Fibroblast of lung (primary cell): ENCODE results near the gene POU2F1. TPM values are rescaled to one million over a fixed set of nuclear protein-coding genes. Genes with fewer than 3 reads are reported as not detected.

Source experiments
- DNase-seq, 2 donors: peaks; one replicate each; pipeline versions ENCODE4 v3.0.0 to v3.0.0-alpha.2; 2010; ENCODE audit warnings: low read depth in 2 of 2
- H2AFZ ChIP-seq: 2 replicates; pipeline ENCODE4 v1.5.1; 2012; ENCODE audit warnings: low read length, control low read depth, inconsistent platforms
- H3K27ac ChIP-seq: 2 replicates; pipeline ENCODE4 v1.5.1; 2011; ENCODE audit warnings: low read length, control low read depth; ENCODE audit not compliant: insufficient read depth
- H3K27me3 ChIP-seq: 2 replicates; pipeline ENCODE4 v1.5.1; 2011; ENCODE audit warnings: mild to moderate bottlenecking, low read length; ENCODE audit not compliant: control insufficient read depth, insufficient read depth
- H3K36me3 ChIP-seq: 2 replicates; pipeline ENCODE4 v1.5.1; 2011; ENCODE audit warnings: low read length; ENCODE audit not compliant: control insufficient read depth, insufficient read depth
- H3K4me1 ChIP-seq: 2 replicates; pipeline ENCODE4 v1.5.1; 2011; ENCODE audit warnings: low read length; ENCODE audit not compliant: control insufficient read depth, insufficient read depth; ENCODE audit errors: extremely low read depth
- H3K4me2 ChIP-seq: 2 replicates; pipeline ENCODE4 v1.5.1; 2011; ENCODE audit warnings: low read length, control low read depth; ENCODE audit not compliant: insufficient read depth; ENCODE audit errors: extremely low read depth
- H3K4me3 ChIP-seq, 4 experiments: fragments of 200-600 bp in 1 of 4; sonication (generic) in 1 of 4; replicated peaks in 1 of 4; 2 replicates each; pipeline ENCODE4 v1.5.1; 2011 to 2016; ENCODE audit warnings: low read length in 4 of 4, low read depth in 3 of 4, mild to moderate bottlenecking in 3 of 4, control low read depth in 2 of 4, inconsistent platforms in 1 of 4, mixed read lengths in 1 of 4; ENCODE audit not compliant: insufficient read depth in 1 of 4; ENCODE audit errors: control extremely low read depth in 1 of 4
- H3K79me2 ChIP-seq: 2 replicates; pipeline ENCODE4 v1.5.1; 2012; ENCODE audit warnings: mild to moderate bottlenecking, low read length, inconsistent platforms; ENCODE audit not compliant: control insufficient read depth, insufficient read depth
- H3K9ac ChIP-seq: 2 replicates; pipeline ENCODE4 v1.5.1; 2011; ENCODE audit warnings: mild to moderate bottlenecking, low read length, control low read depth; ENCODE audit not compliant: insufficient read depth
- H3K9me3 ChIP-seq: 2 replicates; pipeline ENCODE4 v1.5.1; 2012; ENCODE audit warnings: low read depth, low read length; ENCODE audit not compliant: control insufficient read depth, insufficient read depth
- H4K20me1 ChIP-seq: 2 replicates; pipeline ENCODE4 v1.5.1; 2011; ENCODE audit warnings: low read length; ENCODE audit not compliant: control insufficient read depth, insufficient read depth; ENCODE audit errors: extremely low read depth
- EZH2 ChIP-seq: IDR thresholded peaks from 2 replicates; pipeline ENCODE4 v1.5.1; 2012; ENCODE audit warnings: low read length, control low read depth, mild to moderate bottlenecking; ENCODE audit errors: missing control alignments
- polyA plus RNA-seq, 2 donors: library from polyadenylated mRNA; depleted of rRNA in 1 of 2; stranded (reverse) in 1 of 2; unstranded in 1 of 2; fragments of >200 nt; gene quantifications; 2 replicates each; pipeline ENCODE4 v1.2.1, GENCODE V29; 2011 to 2012; ENCODE audit warnings: missing spikeins in 1 of 2
- total RNA-seq: library from RNA; depleted of rRNA; stranded (reverse); fragments of >200 nt; gene quantifications from 2 replicates; pipeline ENCODE4 v1.2.1, GENCODE V29; 2014
- TF ChIP-seq, protein P1 (sequence below), 2 donors: IDR thresholded peaks in 1 of 2; conservative IDR thresholded peaks in 1 of 2; 1 replicate in 1 of 2; 2 replicates in 1 of 2; pipeline ENCODE4 v1.5.1; 2011 to 2012; ENCODE audit warnings: low read length in 2 of 2, control low read depth in 1 of 2, inconsistent platforms in 1 of 2, low read depth in 1 of 2, mild to moderate bottlenecking in 1 of 2

The POU2F1 gene
- total and polyA plus RNA-seq, 2 donors (not counting 1 experiment from before 2014, with no cell fraction given): 3.5 to 4.3 TPM

DNA sequence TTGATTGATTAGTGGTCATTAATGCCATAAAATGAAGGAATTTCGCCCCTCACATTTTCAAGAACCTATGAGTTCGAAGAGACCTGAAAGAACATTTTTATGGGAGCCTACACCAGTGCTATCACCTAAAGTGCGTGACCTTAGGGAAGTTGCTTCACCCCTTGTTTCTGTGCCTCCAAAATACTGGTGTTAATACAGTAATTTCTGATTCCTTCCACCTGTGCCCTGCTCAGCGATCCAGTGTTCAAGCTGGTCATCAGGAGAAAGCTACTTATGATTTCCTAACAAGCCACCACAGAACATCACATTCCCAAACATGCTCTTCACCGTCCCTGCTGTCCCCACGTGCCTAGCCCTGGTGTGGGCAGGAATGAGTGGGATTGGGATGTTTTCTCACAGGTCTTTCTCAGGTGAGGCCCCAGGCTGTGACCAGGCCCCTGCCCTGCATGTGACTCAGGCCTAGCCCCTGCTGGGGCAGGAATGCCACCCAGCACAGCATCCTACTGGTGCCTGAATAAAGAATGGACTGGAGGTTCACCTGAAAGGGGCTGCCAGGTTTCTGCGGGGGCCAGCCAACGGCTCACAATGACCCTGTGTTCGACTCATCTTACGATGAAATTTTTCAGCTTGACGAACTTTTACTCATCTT lies 237.4 kb downstream of the POU2F1 start:
- Histone ChIP-seq H3K4me1 (no peaks in the 10 kb centered on the region), H3K27ac (no peak overlapping the region), H4K20me1 (no peaks in the 10 kb centered on the region), H3K4me3 (no peak overlapping the region), H3K36me3 (no peaks in the 10 kb centered on the region), H3K4me2 (no peak overlapping the region), H2AFZ (no peak overlapping the region), H3K27me3 (peaks cover 15% of the 10 kb centered on the region), H3K9me3 (no peaks in the 10 kb centered on the region), H3K9ac (no peak overlapping the region), H3K79me2 (no peaks in the 10 kb centered on the region)
- DNase-seq: no peak
- TF ChIP-seq EZH2: no peak
- TF ChIP-seq, protein P1, sequence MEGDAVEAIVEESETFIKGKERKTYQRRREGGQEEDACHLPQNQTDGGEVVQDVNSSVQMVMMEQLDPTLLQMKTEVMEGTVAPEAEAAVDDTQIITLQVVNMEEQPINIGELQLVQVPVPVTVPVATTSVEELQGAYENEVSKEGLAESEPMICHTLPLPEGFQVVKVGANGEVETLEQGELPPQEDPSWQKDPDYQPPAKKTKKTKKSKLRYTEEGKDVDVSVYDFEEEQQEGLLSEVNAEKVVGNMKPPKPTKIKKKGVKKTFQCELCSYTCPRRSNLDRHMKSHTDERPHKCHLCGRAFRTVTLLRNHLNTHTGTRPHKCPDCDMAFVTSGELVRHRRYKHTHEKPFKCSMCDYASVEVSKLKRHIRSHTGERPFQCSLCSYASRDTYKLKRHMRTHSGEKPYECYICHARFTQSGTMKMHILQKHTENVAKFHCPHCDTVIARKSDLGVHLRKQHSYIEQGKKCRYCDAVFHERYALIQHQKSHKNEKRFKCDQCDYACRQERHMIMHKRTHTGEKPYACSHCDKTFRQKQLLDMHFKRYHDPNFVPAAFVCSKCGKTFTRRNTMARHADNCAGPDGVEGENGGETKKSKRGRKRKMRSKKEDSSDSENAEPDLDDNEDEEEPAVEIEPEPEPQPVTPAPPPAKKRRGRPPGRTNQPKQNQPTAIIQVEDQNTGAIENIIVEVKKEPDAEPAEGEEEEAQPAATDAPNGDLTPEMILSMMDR (conservative IDR thresholded peaks at IDR 0.05 in 1 of 2, IDR thresholded peaks at IDR 0.05 in 1 of 2; ENCODE audit: low read depth in 1 of 2, low read length in 2 of 2): no peak

DNA sequence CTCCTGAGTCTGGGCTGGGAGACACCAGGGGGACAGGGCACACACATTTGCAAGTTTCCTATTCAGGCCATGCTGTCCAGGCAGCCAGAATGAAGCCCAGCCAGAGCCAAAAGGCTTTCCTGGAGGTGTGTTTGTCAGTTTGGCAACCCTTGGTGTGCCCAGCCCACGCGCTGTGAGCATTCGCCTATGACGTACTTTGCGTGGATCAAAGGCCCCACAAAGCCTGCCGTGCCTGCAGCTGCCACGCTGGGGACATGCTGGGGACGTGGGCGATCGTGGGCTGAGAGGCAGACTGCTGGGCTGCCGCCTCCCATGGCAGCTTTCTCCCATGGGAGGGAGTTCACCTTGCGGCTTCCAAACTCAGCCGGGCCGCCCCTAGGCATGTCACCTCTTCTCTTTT lies 240.2 kb downstream of the POU2F1 start:
- H3K79me2 ChIP-seq: no peaks in the 10 kb centered on the region
- no peak overlapping the region for H3K4me3 ChIP-seq
- no peaks in the 10 kb centered on the region for H3K36me3 ChIP-seq
- H4K20me1 ChIP-seq: no peaks in the 10 kb centered on the region
- no peaks in the 10 kb centered on the region for H3K9me3 ChIP-seq
- no peaks in the 10 kb centered on the region for H3K4me1 ChIP-seq
- no peak overlapping the region for H3K9ac ChIP-seq
- no peak overlapping the region for H3K27ac ChIP-seq
- H3K4me2 ChIP-seq: no peak overlapping the region
- no peak overlapping the region for H2AFZ ChIP-seq
- no peak for DNase-seq
- H3K27me3 ChIP-seq: peaks cover 19% of the 10 kb centered on the region
- no peak for TF ChIP-seq EZH2
- TF ChIP-seq, protein P1 (conservative IDR thresholded peaks at IDR 0.05 in 1 of 2, IDR thresholded peaks at IDR 0.05 in 1 of 2; ENCODE audit: low read depth in 1 of 2, low read length in 2 of 2): no peak

- Histone ChIP-seq H3K4me3 (no peak overlapping the region), H3K27me3 (peaks cover 6% of the 10 kb centered on the region), H3K4me1 (no peaks in the 10 kb centered on the region), H3K4me2 (no peak overlapping the region), H4K20me1 (no peaks in the 10 kb centered on the region), H3K36me3 (no peaks in the 10 kb centered on the region), H3K27ac (no peak overlapping the region), H3K9me3 (no peaks in the 10 kb centered on the region), H3K9ac (no peak overlapping the region), H2AFZ (no peak overlapping the region), H3K79me2 (no peaks in the 10 kb centered on the region)
- DNase-seq: no peak
- no peak for TF ChIP-seq EZH2
- TF ChIP-seq, protein P1 (conservative IDR thresholded peaks at IDR 0.05 in 1 of 2, IDR thresholded peaks at IDR 0.05 in 1 of 2; ENCODE audit: low read depth in 1 of 2, low read length in 2 of 2): no peak
Observed at GRCh38 chr1:167462341-167462740, 241.7 kb downstream of the POU2F1 start.
